NK-92 (cell line): ENCODE data around the gene CLEC18B.
"Not testable (repeated sequence)": the region's sequence is repeated elsewhere in the genome, so short reads cannot be mapped to it uniquely, and the experiment has no call there.

ENCODE experiments used
- DNase-seq: peaks from one replicate; lab custom pipeline; 2025; ENCODE audit not compliant: unreplicated experiment; lab: John Stamatoyannopoulos, UW

The CLEC18B gene

GRCh38 chr16:74407362-74407705, 13.9 kb downstream of the CLEC18B start:
- DNase-seq: not testable (repeated sequence)

- DNase-seq: not testable (repeated sequence)
These were observed 14.5 kb downstream of the CLEC18B start for GRCh38 chr16:74406600-74407361.

- DNase-seq: not testable (repeated sequence)
These were observed 16.9 kb downstream of the CLEC18B start for GRCh38 chr16:74404148-74404933.

GRCh38 chr16:74400238-74400637, 21.0 kb downstream of the CLEC18B start:
- not testable (repeated sequence) for DNase-seq

GRCh38 chr16:74398212-74398895, 22.9 kb downstream of the CLEC18B start:
- not testable (repeated sequence) for DNase-seq

GRCh38 chr16:74396521-74397017, 24.7 kb downstream of the CLEC18B start:
- not testable (repeated sequence) for DNase-seq

GRCh38 chr16:74394604-74395003, 26.7 kb downstream of the CLEC18B start:
- DNase-seq: not testable (repeated sequence)

GRCh38 chr16:74394131-74394530, 27.1 kb downstream of the CLEC18B start:
- DNase-seq: not testable (repeated sequence)

GRCh38 chr16:74391454-74392050, 29.7 kb downstream of the CLEC18B start:
- DNase-seq: not testable (repeated sequence)

GRCh38 chr16:74382339-74383034, 38.8 kb downstream of the CLEC18B start:
- DNase-seq: not testable (repeated sequence)

- DNase-seq: not testable (repeated sequence)
These were observed 47.5 kb downstream of the CLEC18B start for GRCh38 chr16:74373847-74374184.

GRCh38 chr16:74372953-74373846, 48.1 kb downstream of the CLEC18B start:
- no peak for DNase-seq

- DNase-seq: no peak
These were observed 48.9 kb downstream of the CLEC18B start for GRCh38 chr16:74372369-74372768.

- DNase-seq: not testable (repeated sequence)
These were observed 50.7 kb downstream of the CLEC18B start for GRCh38 chr16:74370338-74371135.

GRCh38 chr16:74368002-74368911, 53.0 kb downstream of the CLEC18B start:
- peak; percentile 75 for DNase-seq

GRCh38 chr16:74367469-74368001, 53.7 kb downstream of the CLEC18B start:
- DNase-seq: not testable (repeated sequence)
